Liver (tissue), 9 donors: Measurements from ENCODE around the gene SARDH. TPM values are rescaled to one million over a fixed set of nuclear protein-coding genes. Genes with fewer than 3 reads are reported as not detected.

Source experiments
- DNase-seq: peaks from one replicate; pipeline ENCODE4 v3.0.0-alpha.2; 2017; ENCODE audit warnings: low spot score
- H3K27ac ChIP-seq, 2 donors: one replicate each; pipeline ENCODE4 v1.7.0; 2013; ENCODE audit warnings: inconsistent platforms in 2 of 2, low read length in 2 of 2, control low read depth in 1 of 2, low read depth in 1 of 2, mild to moderate bottlenecking in 1 of 2
- H3K27me3 ChIP-seq, 4 donors: one replicate each; pipeline versions ENCODE4 v1.6.1 to v1.7.0; 2013; ENCODE audit warnings: low read length in 3 of 4, inconsistent platforms in 1 of 4, mild to moderate bottlenecking in 1 of 4, moderate library complexity in 1 of 4; ENCODE audit not compliant: control insufficient read depth in 4 of 4, insufficient read depth in 4 of 4
- H3K36me3 ChIP-seq, 4 donors: one replicate each; pipeline versions ENCODE4 v1.6.1 to v1.7.0; 2013; ENCODE audit warnings: low read length in 3 of 4, mild to moderate bottlenecking in 3 of 4, low read depth in 1 of 4, moderate library complexity in 1 of 4; ENCODE audit not compliant: control insufficient read depth in 4 of 4, insufficient read depth in 3 of 4
- H3K4me1 ChIP-seq, 4 donors: one replicate each; pipeline versions ENCODE4 v1.6.1 to v1.7.0; 2013; ENCODE audit warnings: low read length in 3 of 4, mild to moderate bottlenecking in 3 of 4, moderate library complexity in 1 of 4; ENCODE audit not compliant: control insufficient read depth in 4 of 4, insufficient read depth in 4 of 4
- H3K4me3 ChIP-seq, 3 donors: one replicate each; pipeline versions ENCODE4 v1.6.1 to v1.7.0; 2013; ENCODE audit warnings: low read length in 3 of 3, control low read depth in 1 of 3, low read depth in 1 of 3, mild to moderate bottlenecking in 1 of 3
- H3K9ac ChIP-seq, 2 donors: one replicate each; pipeline ENCODE4 v1.7.0; 2013; ENCODE audit warnings: low read length in 2 of 2, mild to moderate bottlenecking in 2 of 2, moderate library complexity in 2 of 2, control low read depth in 1 of 2, low read depth in 1 of 2
- H3K9me3 ChIP-seq, 4 donors: one replicate each; pipeline versions ENCODE4 v1.6.1 to v1.7.0; 2013; ENCODE audit warnings: low read length in 3 of 4; ENCODE audit not compliant: control insufficient read depth in 4 of 4
- ATF3 ChIP-seq: IDR thresholded peaks from 2 replicates; pipeline ENCODE4 v1.6.1; 2016; ENCODE audit warnings: antibody characterized with exemption
- CTCF ChIP-seq: fragments of 150-350 bp; IDR thresholded peaks from 2 replicates; pipeline ENCODE4 v1.5.1; 2017; ENCODE audit warnings: improper control_type of control experiment, low read depth, low read length; ENCODE audit not compliant: missing input control
- FOXA1 ChIP-seq: IDR thresholded peaks from 2 replicates; pipeline ENCODE4 v1.6.1; 2016; ENCODE audit warnings: antibody characterized with exemption
- FOXA2 ChIP-seq: IDR thresholded peaks from 2 replicates; pipeline ENCODE4 v1.6.1; 2016; ENCODE audit warnings: antibody characterized with exemption
- GABPA ChIP-seq, 2 donors: IDR thresholded peaks in 1 of 2; conservative IDR thresholded peaks in 1 of 2; 2 replicates each; pipeline ENCODE4 v1.6.1; 2016; ENCODE audit warnings: antibody characterized with exemption in 2 of 2, mild to moderate bottlenecking in 1 of 2, moderate library complexity in 1 of 2
- HNF4A ChIP-seq, 2 donors: conservative IDR thresholded peaks; 2 replicates each; pipeline ENCODE4 v1.6.1; 2016; ENCODE audit warnings: antibody characterized with exemption in 2 of 2, mild to moderate bottlenecking in 2 of 2
- HNF4G ChIP-seq: IDR thresholded peaks from 2 replicates; pipeline ENCODE4 v1.6.1; 2016; ENCODE audit warnings: antibody characterized with exemption
- JUND ChIP-seq, 2 donors: IDR thresholded peaks; 2 replicates each; pipeline ENCODE4 v1.6.1; 2016; ENCODE audit warnings: antibody characterized with exemption in 2 of 2
- MAX ChIP-seq: IDR thresholded peaks from 2 replicates; pipeline ENCODE4 v1.6.1; 2016; ENCODE audit warnings: antibody characterized with exemption
- NR2F2 ChIP-seq: IDR thresholded peaks from 2 replicates; pipeline ENCODE4 v1.6.1; 2016; ENCODE audit warnings: antibody characterized with exemption
- RAD21 ChIP-seq, 2 donors: IDR thresholded peaks; 2 replicates each; pipeline ENCODE4 v1.6.1; 2016; ENCODE audit warnings: antibody characterized with exemption in 2 of 2, mild to moderate bottlenecking in 2 of 2
- REST ChIP-seq: IDR thresholded peaks from 2 replicates; pipeline ENCODE4 v1.6.1; 2016; ENCODE audit warnings: antibody characterized with exemption, mild to moderate bottlenecking
- RXRA ChIP-seq, 2 donors: IDR thresholded peaks; 2 replicates each; pipeline ENCODE4 v1.6.1; 2017 to 2018; ENCODE audit warnings: antibody characterized with exemption in 2 of 2, mild to moderate bottlenecking in 1 of 2
- SP1 ChIP-seq: IDR thresholded peaks from 2 replicates; pipeline ENCODE4 v1.6.1; 2018; ENCODE audit warnings: antibody characterized with exemption, mild to moderate bottlenecking
- TAF1 ChIP-seq: conservative IDR thresholded peaks from 2 replicates; pipeline ENCODE4 v1.6.1; 2016; ENCODE audit warnings: antibody characterized with exemption, mild to moderate bottlenecking
- YY1 ChIP-seq: IDR thresholded peaks from 2 replicates; pipeline ENCODE4 v1.6.1; 2016; ENCODE audit warnings: antibody characterized with exemption, mild to moderate bottlenecking
- ZBTB33 ChIP-seq: IDR thresholded peaks from 2 replicates; pipeline ENCODE4 v1.6.1; 2016; ENCODE audit warnings: antibody characterized with exemption
- WGBS: extraction: QIAGEN DNeasy Blood & Tissue Kit; methylation state at CpG from one replicate; pipeline ENCODE4 v1.1.7; 2013; 5-methylcytosine and 5-hydroxymethylcytosine counted together
- polyA plus RNA-seq, 2 donors: library from polyadenylated mRNA; stranded (reverse) in 1 of 2; unstranded in 1 of 2; fragments of 200-250 nt in 1 of 2; fragments of >200 nt in 1 of 2; fragmentation: Nextera tagmentation in 1 of 2; extraction: Ambion mirVana in 1 of 2; gene quantifications; one replicate each; pipeline versions ENCODE4 v1.2.1 to v1.2.3, GENCODE V29; 2013 to 2015
- total RNA-seq, 2 donors: library from RNA; depleted of rRNA; stranded (reverse); fragments of >200 nt; gene quantifications; one replicate each; pipeline ENCODE4 v1.2.3, GENCODE V29; 2014
- donor health status: healthy.
- donor health status: healthy.
- donor health status: healthy.
- donor health status: healthy.
- donor health status: healthy.

Gene SARDH
- total and polyA plus RNA-seq, 4 donors: 53.7 to 291 (median 63.4) TPM

GRCh38 chr9:133759946-133760345 is 21.8 kb upstream of the SARDH start:
- DNase-seq: peak; percentile 26
- H3K9me3 ChIP-seq: no peaks in the 10 kb centered on the region
- H3K27ac ChIP-seq: no peak overlapping the region
- no peaks in the 10 kb centered on the region for H3K27me3 ChIP-seq
- H3K36me3 ChIP-seq: peaks cover 7 to 21% (median 11%) of the 10 kb centered on the region in 4 donors
- no peak for TF ChIP-seq RXRA (IDR thresholded peaks at IDR 0.05)
- TF ChIP-seq RAD21 (IDR thresholded peaks at IDR 0.05): no peak
- 98% methylated on average over 11 of the region's 11 CpGs for WGBS
- H3K4me1 ChIP-seq: peaks cover 3 to 10% (median 7%) of the 10 kb centered on the region in 4 donors
- no peak overlapping the region for H3K4me3 ChIP-seq
- no peak overlapping the region for H3K9ac ChIP-seq

GRCh38 chr9:133759146-133759900 is 21.2 kb upstream of the SARDH start:
- H3K4me3 ChIP-seq: no peak overlapping the region
- no peak overlapping the region for H3K27ac ChIP-seq

More at GRCh38 chr9:133759146-133759900, 21.2 kb upstream of the SARDH start:
- Histone ChIP-seq H3K9me3 (no peaks in the 10 kb centered on the region), H3K9ac (no peak overlapping the region), H3K36me3 (peaks cover 7 to 21% (median 11%) of the 10 kb centered on the region in 4 donors), H3K4me1 (peaks cover 3 to 12% (median 7%) of the 10 kb centered on the region in 4 donors), H3K27me3 (no peaks in the 10 kb centered on the region)
- DNase-seq: peak; percentile 31
- TF ChIP-seq RAD21 (IDR thresholded peaks at IDR 0.05) (no peak), FOXA1 (no peak), ATF3 (no peak), HNF4A (conservative IDR thresholded peaks at IDR 0.05) (no peak), YY1 (no peak), HNF4G (no peak), MAX (no peak), GABPA (IDR thresholded peaks at IDR 0.05 in 1 of 2, conservative IDR thresholded peaks at IDR 0.05 in 1 of 2) (no peak), RXRA (IDR thresholded peaks at IDR 0.05) (no peak), NR2F2 (no peak), SP1 (no peak), JUND (IDR thresholded peaks at IDR 0.05) (no peak), FOXA2 (no peak), TAF1 (no peak), REST (no peak), CTCF (no peak), ZBTB33 (no peak)
- 72% methylated on average over 32 of the region's 32 CpGs for WGBS
